NB4 (cell line): ENCODE data around the gene CTSE.

ENCODE experiments used
- DNase-seq: peaks from one replicate; pipeline ENCODE4 v3.0.0; 2010; ENCODE audit warnings: low read depth
- H3K4me3 ChIP-seq: one replicate; pipeline ENCODE4 v1.5.1; 2011; ENCODE audit warnings: mild to moderate bottlenecking, low read depth, low read length, moderate library complexity
- CTCF ChIP-seq: IDR thresholded peaks from one replicate; pipeline ENCODE4 v1.5.1; 2012; ENCODE audit warnings: low read depth, low read length
- MYC ChIP-seq: IDR thresholded peaks from 2 replicates; pipeline ENCODE4 v1.6.1; 2011; ENCODE audit warnings: low read depth, low read length
- POLR2A ChIP-seq: IDR thresholded peaks from 2 replicates; pipeline ENCODE4 v1.6.1; 2011; ENCODE audit warnings: mild to moderate bottlenecking; ENCODE audit not compliant: insufficient read length; ENCODE audit errors: extremely low read depth
- TF ChIP-seq, protein P1 (sequence below): IDR thresholded peaks from 2 replicates; pipeline ENCODE4 v1.6.1; 2011; ENCODE audit warnings: low read depth, low read length

CTSE gene

DNA sequence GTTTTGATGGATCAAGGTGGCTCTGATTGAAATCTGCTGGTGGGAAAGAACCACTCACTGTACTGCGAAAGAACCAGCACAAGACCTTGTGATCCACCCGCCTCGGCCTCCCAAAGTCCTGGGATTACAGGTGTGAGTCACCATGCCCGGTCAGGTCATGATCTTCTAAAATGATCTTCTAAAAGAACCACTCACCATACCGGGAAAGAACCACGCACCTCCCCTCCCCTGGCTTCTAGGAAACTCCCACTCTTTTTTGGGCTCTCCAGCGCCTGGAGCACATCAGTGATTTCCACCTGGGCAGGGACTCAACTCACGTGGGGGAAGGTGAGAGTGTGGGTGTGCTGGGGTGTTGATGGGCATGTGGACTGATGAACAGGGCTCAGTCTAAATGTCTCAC is 12.6 kb downstream of the CTSE start:
- no peak for TF ChIP-seq POLR2A
- TF ChIP-seq MYC: no peak
- TF ChIP-seq CTCF: no peak
- TF ChIP-seq, protein P1, sequence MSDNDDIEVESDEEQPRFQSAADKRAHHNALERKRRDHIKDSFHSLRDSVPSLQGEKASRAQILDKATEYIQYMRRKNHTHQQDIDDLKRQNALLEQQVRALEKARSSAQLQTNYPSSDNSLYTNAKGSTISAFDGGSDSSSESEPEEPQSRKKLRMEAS: no peak
- DNase-seq: no peak
- H3K4me3 ChIP-seq: no peak overlapping the region

- no peak overlapping the region for H3K4me3 ChIP-seq
- TF ChIP-seq POLR2A: no peak
- TF ChIP-seq, protein P1: no peak
- no peak for TF ChIP-seq CTCF
- no peak for TF ChIP-seq MYC
- no peak for DNase-seq
Measured at GRCh38 chr1:206010060-206010459, 13.6 kb downstream of the CTSE start.

DNA sequence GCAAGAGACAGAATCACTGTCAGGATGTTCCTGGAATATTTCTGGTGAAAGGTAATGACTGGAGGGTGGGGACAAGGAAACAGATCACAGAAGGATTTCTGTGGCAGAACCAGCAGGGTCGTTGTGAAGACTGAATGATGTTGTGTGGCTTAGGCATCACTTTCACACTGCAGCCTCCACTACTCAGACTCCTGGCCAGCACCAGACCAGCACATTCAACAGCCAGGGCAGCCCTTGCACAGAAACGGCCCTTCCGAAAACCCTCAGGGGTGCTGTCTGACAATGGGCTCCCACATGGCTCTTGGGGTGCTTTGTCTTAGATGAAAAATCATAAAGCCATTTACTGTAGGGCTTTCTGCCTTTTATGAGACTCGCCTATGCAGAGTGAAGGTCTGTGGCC is 16.7 kb downstream of the CTSE start:
- no peak overlapping the region for H3K4me3 ChIP-seq
- TF ChIP-seq POLR2A (no peak), CTCF (no peak), MYC (no peak)
- TF ChIP-seq, protein P1: no peak
- no peak for DNase-seq

- no peak overlapping the region for H3K4me3 ChIP-seq
- peak; percentile 31 for DNase-seq
- TF ChIP-seq MYC (0 out of 2 replicates have a peak, but pooled peaks have one; percentile 6), POLR2A (no peak)
- TF ChIP-seq, protein P1: peak; percentile 68
Measured at GRCh38 chr1:206005778-206006180, 17.9 kb downstream of the CTSE start.

DNA sequence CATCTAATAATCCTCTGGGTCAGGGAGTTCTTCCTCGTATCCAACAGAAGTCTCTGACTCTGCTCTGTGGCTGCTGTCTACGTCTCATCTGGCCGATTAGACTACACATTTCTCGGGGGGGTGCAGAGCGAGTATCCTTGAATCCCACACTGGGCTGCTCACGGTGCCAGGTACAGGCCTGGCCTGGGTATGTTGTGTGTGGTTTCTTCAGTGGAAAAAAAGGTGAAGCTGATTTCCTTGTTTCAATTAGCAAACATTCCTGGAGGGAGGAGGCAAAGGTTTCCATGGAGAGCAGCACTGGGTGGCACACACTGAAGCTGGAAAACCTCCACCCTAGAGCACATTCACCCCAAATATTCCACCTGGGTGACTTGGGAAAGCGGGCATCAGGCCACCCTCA is 18.5 kb downstream of the CTSE start:
- no peak for DNase-seq
- no peak for TF ChIP-seq POLR2A
- no peak for TF ChIP-seq MYC
- TF ChIP-seq CTCF: no peak
- TF ChIP-seq, protein P1: no peak
- no peak overlapping the region for H3K4me3 ChIP-seq

DNA sequence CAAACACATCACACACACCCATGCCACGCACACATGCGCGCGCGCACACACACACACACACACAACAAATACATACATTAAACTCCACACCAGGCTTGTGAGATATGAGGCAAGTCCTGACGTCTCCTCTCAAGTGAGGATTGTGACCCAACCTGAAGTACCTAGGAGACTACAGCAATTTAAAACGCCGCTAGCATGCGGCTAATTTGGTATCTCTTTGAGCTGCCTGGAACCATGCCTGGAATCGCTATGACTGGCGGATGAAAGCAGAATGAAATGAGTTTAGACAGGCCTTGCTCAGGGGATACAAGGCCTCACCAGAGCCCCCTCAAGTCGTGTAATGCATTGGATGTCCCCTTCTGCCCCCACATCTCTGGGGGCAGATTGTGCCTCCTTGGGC is 18.9 kb downstream of the CTSE start:
- no peak for DNase-seq
- H3K4me3 ChIP-seq: no peak overlapping the region
- TF ChIP-seq POLR2A (no peak), CTCF (no peak), MYC (no peak)
- TF ChIP-seq, protein P1: no peak
